Measurements from ENCODE around the gene RIN3. TPM values are rescaled to one million over a fixed set of nuclear protein-coding genes. Genes with fewer than 3 reads are reported as not detected.

RIN3 gene
- total and polyA plus RNA-seq, 2 of the 4 experiments (the other 2 are of a cell fraction), result 2.5 to 11.1 TPM

- TF ChIP-seq MXI1 (IDR thresholded peaks at IDR 0.05; ENCODE audit: borderline replicate concordance, low read depth, low read length) (no peak), RCOR1 (IDR thresholded peaks at IDR 0.05; ENCODE audit: insufficient replicate concordance, low read length) (no peak), SMC3 (IDR thresholded peaks at IDR 0.05; ENCODE audit: low read depth, low read length) (no peak), RFX5 (IDR thresholded peaks at IDR 0.05; ENCODE audit: low read depth, low read length) (no peak), MAFK (IDR thresholded peaks at IDR 0.05; ENCODE audit: low read depth, low read length) (no peak), BHLHE40 (IDR thresholded peaks at IDR 0.05; ENCODE audit: low read depth, low read length) (no peak), CTCF (conservative IDR thresholded peaks at IDR 0.05; ENCODE audit: low read depth, low read length) (no peak), MAZ (IDR thresholded peaks at IDR 0.05; ENCODE audit: borderline replicate concordance, low read depth, low read length) (no peak), CHD1 (IDR thresholded peaks at IDR 0.05; ENCODE audit: low read depth, low read length) (no peak), RAD21 (IDR thresholded peaks at IDR 0.05; ENCODE audit: low read length) (no peak), NFE2L2 (IDR thresholded peaks at IDR 0.05; ENCODE audit: low read depth, low read length) (no peak), FOS (IDR thresholded peaks at IDR 0.05; ENCODE audit: low read depth, low read length) (no peak), CEBPB (IDR thresholded peaks at IDR 0.05; ENCODE audit: low read depth, low read length) (no peak), POLR2A (IDR thresholded peaks at IDR 0.05; ENCODE audit: low read depth, low read length) (no peak), ELK1 (IDR thresholded peaks at IDR 0.05; ENCODE audit: borderline replicate concordance, low read depth, low read length) (no peak)
- TF ChIP-seq, protein P1, sequence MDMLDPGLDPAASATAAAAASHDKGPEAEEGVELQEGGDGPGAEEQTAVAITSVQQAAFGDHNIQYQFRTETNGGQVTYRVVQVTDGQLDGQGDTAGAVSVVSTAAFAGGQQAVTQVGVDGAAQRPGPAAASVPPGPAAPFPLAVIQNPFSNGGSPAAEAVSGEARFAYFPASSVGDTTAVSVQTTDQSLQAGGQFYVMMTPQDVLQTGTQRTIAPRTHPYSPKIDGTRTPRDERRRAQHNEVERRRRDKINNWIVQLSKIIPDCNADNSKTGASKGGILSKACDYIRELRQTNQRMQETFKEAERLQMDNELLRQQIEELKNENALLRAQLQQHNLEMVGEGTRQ (IDR thresholded peaks at IDR 0.05; ENCODE audit: low read depth, low read length), result no peak
- H3K23ac ChIP-seq (ENCODE audit: low read depth, low read length), result peak overlapping the region; percentile 34; the same call in 1 of the 2 replicates
- H3K56ac ChIP-seq (ENCODE audit: extremely low read depth, insufficient read depth, low read length), result no peak overlapping the region
- H2AK9ac ChIP-seq (replicated peaks; ENCODE audit: low read depth, low read length, poor library complexity), result no peak overlapping the region
- H3K4me3 ChIP-seq (ENCODE audit: insufficient read depth, low read depth, low read length), result no peak overlapping the region
- ChIA-PET CTCF (interaction anchor here (0.8 to 2.1 kb wide), 2 partner anchors 11 kb away, joined by 3 to 6 read pairs; no protein-coding TSS in a partner anchor), POLR2A (ENCODE audit: unreplicated experiment) (no interaction called here)
- no peak overlapping the region for H3K18ac ChIP-seq (ENCODE audit: low read depth, low read length)
- no peak overlapping the region for H2BK5ac ChIP-seq (ENCODE audit: low read depth, low read length, poor library complexity, severe bottlenecking)
- H2AFZ ChIP-seq (replicated peaks; ENCODE audit: low read length, poor library complexity), result no peak overlapping the region
- no peak overlapping the region for H3K9ac ChIP-seq (ENCODE audit: low read depth, low read length)
- peak overlapping the region; percentile 25; the same call in 1 of the 2 replicates for H4K91ac ChIP-seq (ENCODE audit: insufficient read depth, low read depth, low read length)
- no peaks in the 10 kb centered on the region; the same call in 1 of the 2 replicates for H4K20me1 ChIP-seq (ENCODE audit: insufficient read depth, low read length)
- no peaks in the 10 kb centered on the region for H3K27me3 ChIP-seq (ENCODE audit: control insufficient read depth, insufficient read depth, low read length)
- H2BK20ac ChIP-seq (ENCODE audit: low read depth, low read length), result no peak overlapping the region; the same call in 1 of the 2 replicates
- intact Hi-C loops (cut with micrococcal nuclease) (no loop called here), in situ Hi-C loops (cut with MboI; ENCODE audit: low sequenced_read_pairs) (no loop called here), dilution Hi-C loops (cut with HindIII; ENCODE audit: low sequenced_read_pairs, unreplicated experiment) (no loop called here)
- ATAC-seq (ENCODE audit: low read depth), result peak; percentile 34; the same call in 1 of the 2 replicates
- H2BK120ac ChIP-seq (ENCODE audit: low read depth, low read length), result no peak overlapping the region
- DNase-seq, result no peak
- H3K79me1 ChIP-seq (ENCODE audit: low read depth in 1 of 2, low read length in 2 of 2), result peaks cover 15 to 66% of the 10 kb centered on the region in 2 experiments
- no peak overlapping the region for H3K4me2 ChIP-seq (ENCODE audit: low read depth, low read length)
- H3K9me1 ChIP-seq (ENCODE audit: insufficient read depth, low read length), result peaks cover 15% of the 10 kb centered on the region
- H3K4me1 ChIP-seq (ENCODE audit: control insufficient read depth, insufficient read depth, low read length), result peaks cover 16% of the 10 kb centered on the region
- H3K14ac ChIP-seq (replicated peaks; ENCODE audit: low read depth, low read length), result no peak overlapping the region
- no peak overlapping the region for H3K27ac ChIP-seq (ENCODE audit: insufficient read depth, low read length)
- H4K5ac ChIP-seq (ENCODE audit: low read depth, low read length), result no peak overlapping the region
- peaks cover 4% of the 10 kb centered on the region; the same call in 1 of the 2 replicates for H3K9me3 ChIP-seq (ENCODE audit: control insufficient read depth, insufficient read depth, low read length)
- no peak overlapping the region for H2AK5ac ChIP-seq (ENCODE audit: low read depth, low read length)
- BruUV-seq (replicated peaks), result no TSS peak
- no peak overlapping the region; a peak in 1 of 4 replicates for H4K8ac ChIP-seq (ENCODE audit: low read depth in 2 of 2, low read length in 2 of 2)
- H3K4ac ChIP-seq (ENCODE audit: low read depth, low read length), result peak overlapping the region; percentile 20; the same call in 1 of the 2 replicates
- H3K36me3 ChIP-seq (ENCODE audit: control insufficient read depth, insufficient read depth, low read length), result peaks cover 19% of the 10 kb centered on the region
- no peak overlapping the region for H2BK15ac ChIP-seq (ENCODE audit: low read depth, low read length)
- WGBS, 2 experiments (ENCODE audit: extremely low coverage in 2 of 2, insufficient read length in 1 of 2), result no CpG with 5 or more reads among the region's 2 CpGs
These were observed 52.1 kb downstream of the RIN3 start for GRCh38 chr14:92565718-92566115.
